Smooth muscle cell (in vitro differentiated cells): ENCODE data around the gene REXO1. TPM values are rescaled to one million over a fixed set of nuclear protein-coding genes. Genes with fewer than 3 reads are reported as not detected.

Source experiments
- DNase-seq: peaks from one replicate; lab custom pipeline; 2025; ENCODE audit not compliant: unreplicated experiment; lab: John Stamatoyannopoulos, UW
- H2AFZ ChIP-seq: fragments of 200-600 bp; sonication (generic); 2 replicates; pipeline ENCODE4 v1.6.0; 2016; ENCODE audit warnings: antibody characterized with exemption, low read depth, mild to moderate bottlenecking
- H3F3A ChIP-seq: fragments of 200-600 bp; sonication (generic); 2 replicates; pipeline ENCODE4 v1.6.0; 2017; ENCODE audit warnings: antibody characterized with exemption, low read depth
- H3K27ac ChIP-seq: fragments of 200-600 bp; sonication (generic); 2 replicates; pipeline ENCODE4 v1.5.1; 2016; ENCODE audit warnings: low read depth, mild to moderate bottlenecking
- H3K27me3 ChIP-seq: fragments of 200-600 bp; sonication (generic); 2 replicates; pipeline ENCODE4 v1.6.1; 2016; ENCODE audit warnings: low read depth, mild to moderate bottlenecking
- H3K36me3 ChIP-seq: fragments of 200-600 bp; sonication (generic); 2 replicates; pipeline ENCODE4 v1.5.1; 2016; ENCODE audit warnings: low read depth
- H3K4me1 ChIP-seq: fragments of 200-600 bp; sonication (generic); 2 replicates; pipeline ENCODE4 v1.5.1; 2016; ENCODE audit warnings: low read depth
- H3K4me2 ChIP-seq: fragments of 200-600 bp; sonication (generic); 2 replicates; pipeline ENCODE4 v1.6.0; 2016; ENCODE audit warnings: mild to moderate bottlenecking
- H3K4me3 ChIP-seq: fragments of 200-600 bp; sonication (generic); 2 replicates; pipeline ENCODE4 v1.5.1; 2016; ENCODE audit warnings: mild to moderate bottlenecking
- H3K79me2 ChIP-seq: fragments of 200-600 bp; sonication (generic); 2 replicates; pipeline ENCODE4 v1.6.0; 2016; ENCODE audit warnings: low read depth, mild to moderate bottlenecking
- H3K9ac ChIP-seq: fragments of 200-600 bp; sonication (generic); 2 replicates; pipeline ENCODE4 v1.6.0; 2016; ENCODE audit warnings: low read depth
- H3K9me3 ChIP-seq: fragments of 200-600 bp; sonication (generic); replicated peaks from 2 replicates; pipeline ENCODE4 v1.5.1; 2016; ENCODE audit warnings: low read depth
- H4K20me1 ChIP-seq: fragments of 200-600 bp; sonication (generic); 2 replicates; pipeline ENCODE4 v1.6.0; 2016; ENCODE audit warnings: low read depth
- WGBS: methylation state at CpG from one replicate; pipeline ENCODE4 v1.1.7; 2016; ENCODE audit warnings: low lambda C conversion rate; 5-methylcytosine and 5-hydroxymethylcytosine counted together
- polyA plus RNA-seq: library from polyadenylated mRNA; unstranded; fragments of >200 nt; fragmentation: Nextera tagmentation; extraction: Ambion mirVana; gene quantifications from 2 replicates; pipeline ENCODE4 v1.2.1, GENCODE V29; 2016
- total RNA-seq: library from RNA; depleted of rRNA; stranded (reverse); fragments of >200 nt; gene quantifications from 2 replicates; pipeline ENCODE4 v1.2.3, GENCODE V29; 2014
- TF ChIP-seq, protein P1 (sequence below): fragments of 200-600 bp; sonication (generic); IDR thresholded peaks from 2 replicates; pipeline ENCODE4 v1.5.1; 2017; ENCODE audit warnings: borderline replicate concordance, mild to moderate bottlenecking, antibody characterized with exemption; ENCODE audit not compliant: insufficient read depth, poor library complexity, severe bottlenecking

The REXO1 gene
- total and polyA plus RNA-seq, 2 experiments from 2014 or later: 10.6 to 11.6 TPM

DNA sequence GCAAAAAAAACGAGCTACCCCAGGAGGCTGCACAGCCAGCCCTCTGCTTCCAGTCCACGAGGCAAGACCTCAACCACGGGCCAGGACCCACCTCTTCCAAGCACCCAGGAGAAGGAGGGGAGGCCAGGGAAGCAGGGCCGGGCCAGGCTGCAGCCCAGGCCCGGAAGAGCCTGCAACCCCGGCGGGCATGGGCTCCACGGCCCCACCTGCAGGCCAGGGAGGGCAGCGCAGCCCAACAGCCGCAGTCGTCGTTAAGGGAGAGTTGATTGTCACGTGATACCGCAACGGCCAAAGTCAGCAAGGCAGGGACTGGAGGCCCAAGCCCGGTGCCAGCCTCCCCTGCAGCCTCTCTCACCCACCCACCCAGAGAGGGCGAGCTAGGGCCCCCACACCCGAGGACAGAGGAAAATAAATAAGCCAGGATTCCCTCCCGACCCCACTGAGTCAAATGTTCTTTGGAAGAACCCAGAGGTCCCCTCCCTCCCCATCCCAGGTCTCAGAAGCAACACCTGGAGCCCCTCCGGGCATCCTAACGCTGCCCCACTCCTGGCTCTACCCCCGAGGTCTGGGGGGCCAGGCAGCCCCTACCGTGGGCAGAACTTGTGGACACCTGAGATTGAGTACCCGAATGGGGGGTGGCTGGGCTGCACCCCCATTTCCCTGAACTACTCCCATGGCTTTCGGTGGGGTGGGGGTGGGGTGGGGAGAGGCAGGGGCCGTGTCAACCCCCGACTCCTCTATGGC is 5.2 kb upstream of the REXO1 start:
- Histone ChIP-seq H3K9ac (no peak overlapping the region), H3K4me3 (no peak overlapping the region), H3K36me3 (no peaks in the 10 kb centered on the region), H3K4me2 (no peak overlapping the region), H3K27ac (no peak overlapping the region), H3K79me2 (peaks cover 46% of the 10 kb centered on the region), H3K4me1 (peaks cover 42% of the 10 kb centered on the region), H3F3A (peaks cover 12% of the 10 kb centered on the region), H3K27me3 (no peaks in the 10 kb centered on the region), H2AFZ (no peak overlapping the region), H3K9me3 (no peaks in the 10 kb centered on the region), H4K20me1 (peaks cover 48% of the 10 kb centered on the region)
- TF ChIP-seq, protein P1, sequence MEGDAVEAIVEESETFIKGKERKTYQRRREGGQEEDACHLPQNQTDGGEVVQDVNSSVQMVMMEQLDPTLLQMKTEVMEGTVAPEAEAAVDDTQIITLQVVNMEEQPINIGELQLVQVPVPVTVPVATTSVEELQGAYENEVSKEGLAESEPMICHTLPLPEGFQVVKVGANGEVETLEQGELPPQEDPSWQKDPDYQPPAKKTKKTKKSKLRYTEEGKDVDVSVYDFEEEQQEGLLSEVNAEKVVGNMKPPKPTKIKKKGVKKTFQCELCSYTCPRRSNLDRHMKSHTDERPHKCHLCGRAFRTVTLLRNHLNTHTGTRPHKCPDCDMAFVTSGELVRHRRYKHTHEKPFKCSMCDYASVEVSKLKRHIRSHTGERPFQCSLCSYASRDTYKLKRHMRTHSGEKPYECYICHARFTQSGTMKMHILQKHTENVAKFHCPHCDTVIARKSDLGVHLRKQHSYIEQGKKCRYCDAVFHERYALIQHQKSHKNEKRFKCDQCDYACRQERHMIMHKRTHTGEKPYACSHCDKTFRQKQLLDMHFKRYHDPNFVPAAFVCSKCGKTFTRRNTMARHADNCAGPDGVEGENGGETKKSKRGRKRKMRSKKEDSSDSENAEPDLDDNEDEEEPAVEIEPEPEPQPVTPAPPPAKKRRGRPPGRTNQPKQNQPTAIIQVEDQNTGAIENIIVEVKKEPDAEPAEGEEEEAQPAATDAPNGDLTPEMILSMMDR: peak; percentile 85
- 39% methylated on average over 23 of the region's 27 CpGs for WGBS
- DNase-seq: peak; percentile 22

DNA sequence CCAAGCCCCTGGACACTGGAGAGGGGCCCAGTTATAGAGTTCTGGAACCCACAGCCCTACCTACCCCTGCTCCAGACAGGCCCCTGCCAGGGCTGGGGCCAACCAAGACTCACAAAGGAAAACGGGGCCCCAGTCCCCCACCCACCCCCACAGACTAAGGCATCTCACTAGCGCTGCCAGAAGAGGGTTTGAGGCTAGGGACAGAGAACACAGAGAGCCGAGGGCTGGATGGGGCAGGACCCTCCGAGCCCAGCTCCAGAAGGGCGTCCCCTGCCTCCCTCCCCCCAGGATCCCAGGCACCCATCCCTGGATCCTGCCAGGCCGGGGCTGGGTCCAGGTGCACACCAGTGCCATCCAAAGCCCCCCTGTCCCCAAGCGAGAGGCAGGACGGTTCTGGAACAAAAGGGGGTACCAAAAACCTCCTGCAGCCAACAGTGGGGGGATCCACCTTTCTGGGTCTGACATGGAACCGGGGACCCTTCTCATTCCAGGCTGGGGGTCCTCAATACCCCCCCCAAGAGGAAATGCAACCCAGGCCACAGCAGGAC is 4.4 kb upstream of the REXO1 start:
- 97% methylated on average over 9 of the region's 9 CpGs for WGBS
- peaks cover 44% of the 10 kb centered on the region for H4K20me1 ChIP-seq
- H3K36me3 ChIP-seq: no peaks in the 10 kb centered on the region
- H3K79me2 ChIP-seq: peaks cover 43% of the 10 kb centered on the region
- TF ChIP-seq, protein P1: no peak
- no peaks in the 10 kb centered on the region for H3K9me3 ChIP-seq
- H3K9ac ChIP-seq: no peak overlapping the region
- DNase-seq: no peak
- H3K4me2 ChIP-seq: no peak overlapping the region
- no peak overlapping the region for H3K27ac ChIP-seq
- H2AFZ ChIP-seq: no peak overlapping the region
- H3K4me3 ChIP-seq: no peak overlapping the region
- H3F3A ChIP-seq: peaks cover 12% of the 10 kb centered on the region
- H3K27me3 ChIP-seq: no peaks in the 10 kb centered on the region
- peaks cover 41% of the 10 kb centered on the region for H3K4me1 ChIP-seq

DNA sequence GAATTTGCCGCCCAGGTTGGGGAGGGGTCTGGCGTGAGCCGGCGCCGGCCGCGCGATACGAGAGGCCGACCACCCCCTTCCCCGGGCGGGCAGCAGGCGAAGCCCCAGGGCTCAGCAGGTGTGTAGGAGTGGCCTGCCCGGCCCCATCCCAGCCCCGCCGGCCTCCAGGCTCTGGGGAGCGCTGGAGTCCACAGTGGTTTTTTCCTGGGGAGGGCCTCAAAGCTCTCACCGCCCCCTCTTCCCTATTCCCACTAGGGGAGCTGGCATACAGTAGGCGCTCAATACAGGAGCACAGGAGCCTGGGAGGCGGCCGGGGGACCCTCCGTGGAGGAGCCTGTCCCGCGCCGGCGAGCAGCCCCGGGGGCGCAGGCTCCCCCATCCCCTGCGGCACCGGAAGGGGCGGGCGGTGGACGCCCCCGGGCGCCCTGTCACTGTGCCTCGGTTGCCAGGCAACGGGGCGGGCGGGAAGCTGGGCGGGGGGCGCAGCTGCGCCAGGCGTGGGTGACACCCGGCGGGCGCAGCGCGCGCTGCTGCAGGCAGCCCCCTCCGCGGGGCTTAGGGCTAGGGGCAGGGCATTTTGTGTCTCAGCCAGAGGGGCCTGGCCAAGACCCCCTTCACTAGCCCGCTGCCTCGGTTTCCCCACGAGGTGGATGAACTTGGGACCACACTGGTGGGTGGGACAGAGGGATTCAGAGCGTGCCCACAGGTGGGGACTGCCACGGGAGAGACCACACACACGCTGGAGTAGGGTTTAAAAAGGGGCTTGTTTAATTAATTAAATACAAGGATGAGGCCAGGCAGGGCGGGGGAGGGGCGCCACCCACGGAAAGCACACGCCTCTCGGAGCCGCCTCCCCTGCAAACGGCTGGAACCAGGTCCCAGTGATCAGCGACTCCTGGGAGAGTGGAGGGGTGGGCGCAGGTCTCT is 3.6 kb upstream of the REXO1 start:
- peaks cover 43% of the 10 kb centered on the region for H3K79me2 ChIP-seq
- no peaks in the 10 kb centered on the region for H3K27me3 ChIP-seq
- TF ChIP-seq, protein P1: no peak
- peaks cover 40% of the 10 kb centered on the region for H3K4me1 ChIP-seq
- H4K20me1 ChIP-seq: peaks cover 44% of the 10 kb centered on the region
- H3K9ac ChIP-seq: no peak overlapping the region
- no peak overlapping the region for H2AFZ ChIP-seq
- H3K27ac ChIP-seq: no peak overlapping the region
- DNase-seq: no peak
- H3K4me3 ChIP-seq: no peak overlapping the region
- H3K9me3 ChIP-seq: no peaks in the 10 kb centered on the region
- H3K4me2 ChIP-seq: no peak overlapping the region
- 80% methylated on average over 53 of the region's 66 CpGs for WGBS
- H3K36me3 ChIP-seq: no peaks in the 10 kb centered on the region
- H3F3A ChIP-seq: peaks cover 12% of the 10 kb centered on the region
